HepG2 (cell line): ENCODE measurements around the gene KAZALD1. TPM values are rescaled to one million over a fixed set of nuclear protein-coding genes. Genes with fewer than 3 reads are reported as not detected.

Experiments
- EP300 ChIP-seq, 3 experiments: sonication (generic) in 1 of 3; formaldehyde crosslinking in 1 of 3; IDR thresholded peaks; 2 replicates each; pipeline versions ENCODE4 v1.5.1 to v1.6.1; 2011 to 2020; ENCODE audit warnings: low read depth in 2 of 3, low read length in 2 of 3, borderline replicate concordance in 1 of 3, improper control_type of control experiment in 1 of 3, mild to moderate bottlenecking in 1 of 3, missing genetic modification reagents in 1 of 3, moderate library complexity in 1 of 3
- HNRNPUL1 ChIP-seq: fragments of 200-400 bp; formaldehyde crosslinking; IDR thresholded peaks from 2 replicates; pipeline ENCODE4 v1.6.1; 2017; ENCODE audit warnings: low read depth, mild to moderate bottlenecking, low read length, moderate library complexity
- NCOA1 ChIP-seq: sonication (generic); formaldehyde crosslinking; IDR thresholded peaks from 2 replicates; pipeline ENCODE4 v1.9.0; 2021; ENCODE audit warnings: missing genetic modification reagents
- NR2F1 ChIP-seq, 2 experiments: fragments of 450-650 bp in 1 of 2; formaldehyde crosslinking in 1 of 2; IDR thresholded peaks; 2 replicates each; pipeline versions ENCODE4 v1.5.0 to v1.6.1; 2016 to 2020; ENCODE audit warnings: mild to moderate bottlenecking in 1 of 2, missing compliant biosample characterization in 1 of 2, missing genetic modification reagents in 1 of 2, moderate library complexity in 1 of 2
- SAP130 ChIP-seq: IDR thresholded peaks from 2 replicates; pipeline ENCODE4 v1.6.1; 2016; ENCODE audit warnings: low read depth
- TBX2 ChIP-seq: sonication (generic); formaldehyde crosslinking; IDR thresholded peaks from 2 replicates; pipeline ENCODE4 v1.5.0; 2020; ENCODE audit warnings: missing genetic modification reagents, mild to moderate bottlenecking, borderline replicate concordance
- YY1 ChIP-seq: IDR thresholded peaks from 2 replicates; pipeline ENCODE4 v1.6.1; 2011; ENCODE audit warnings: low read length, low read depth, moderate library complexity, mild to moderate bottlenecking; ENCODE audit not compliant: insufficient read depth, insufficient replicate concordance
- polyA plus RNA-seq, 8 experiments: library from polyadenylated mRNA; depleted of rRNA in 3 of 8; stranded (reverse) in 7 of 8; unstranded in 1 of 8; fragments of >200 nt; fragmentation: Illumina TruSeq in 4 of 8; extraction: Trizol in 4 of 8; gene quantifications; 2 replicates each; pipeline versions ENCODE4 v1.2.1 to v1.2.3, GENCODE V29; 2011 to 2016; ENCODE audit warnings: low read depth in 4 of 8, missing spikeins in 1 of 8, mixed read lengths in 1 of 8; ENCODE audit not compliant: insufficient read depth in 1 of 8
- total RNA-seq, 5 experiments: library from RNA; depleted of rRNA; stranded (reverse); fragments of >200 nt; fragmentation: Illumina TruSeq; extraction: Trizol; gene quantifications; 2 replicates each; pipeline ENCODE4 v1.2.3, GENCODE V29; 2016; ENCODE audit warnings: low read depth in 1 of 5
- TF ChIP-seq, protein P1 (sequence below), 2 experiments: fragments of 450-650 bp in 1 of 2; sonication (generic) in 1 of 2; formaldehyde crosslinking in 1 of 2; IDR thresholded peaks; 2 replicates each; pipeline versions ENCODE4 v1.6.1 to v1.8.0; 2016 to 2022; ENCODE audit warnings: antibody characterized with exemption in 1 of 2, mild to moderate bottlenecking in 1 of 2, missing genetic modification reagents in 1 of 2
- TF ChIP-seq, protein P2 (sequence below): sonication (generic); formaldehyde crosslinking; IDR thresholded peaks from 2 replicates; pipeline ENCODE4 v1.4.0; 2020; ENCODE audit warnings: mild to moderate bottlenecking, missing genetic modification reagents
- TF ChIP-seq, protein P3 (sequence below): sonication (generic); formaldehyde crosslinking; IDR thresholded peaks from 2 replicates; pipeline ENCODE4 v1.4.0; 2020; ENCODE audit warnings: missing genetic modification reagents, borderline replicate concordance
- TF ChIP-seq, protein P4 (sequence below): sonication (generic); formaldehyde crosslinking; IDR thresholded peaks from 2 replicates; pipeline ENCODE4 v1.4.0; 2020; ENCODE audit warnings: missing genetic modification reagents

The KAZALD1 gene
- total and polyA plus RNA-seq, 2 of the 13 experiments (the other 11 are each of a cell fraction or from before 2014, with no cell fraction given): 16.7 to 27.7 TPM

DNA sequence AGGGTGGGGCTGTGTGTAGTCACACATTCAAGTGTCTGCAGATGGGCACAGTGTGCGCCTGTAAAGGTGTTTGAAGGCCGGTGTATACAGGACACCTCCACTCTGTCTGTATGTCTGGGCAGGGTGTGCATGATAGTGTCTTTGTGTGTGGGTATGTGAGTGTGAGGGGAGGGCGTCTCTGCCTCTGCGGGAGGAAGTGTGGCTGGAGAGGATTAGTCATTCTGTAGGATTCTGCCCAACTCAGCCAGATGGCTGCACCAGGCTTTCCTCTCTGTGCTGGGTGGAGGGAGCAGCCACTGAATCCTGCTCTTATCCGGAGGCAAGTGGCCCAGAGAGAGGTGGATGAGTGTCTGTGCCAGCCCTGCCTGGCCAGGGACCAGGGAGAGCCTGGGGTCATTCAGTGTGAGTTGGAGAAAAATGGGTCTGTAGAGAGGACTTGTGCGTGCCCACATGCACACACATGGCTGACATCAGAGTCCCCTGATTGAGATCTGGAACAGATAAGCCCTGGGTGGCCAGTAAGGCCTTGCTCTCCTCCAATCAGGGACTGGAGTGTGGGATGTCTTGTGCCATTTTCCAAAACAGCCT, 29.1 kb upstream of the KAZALD1 start (continued):
- TF ChIP-seq, protein P1, sequence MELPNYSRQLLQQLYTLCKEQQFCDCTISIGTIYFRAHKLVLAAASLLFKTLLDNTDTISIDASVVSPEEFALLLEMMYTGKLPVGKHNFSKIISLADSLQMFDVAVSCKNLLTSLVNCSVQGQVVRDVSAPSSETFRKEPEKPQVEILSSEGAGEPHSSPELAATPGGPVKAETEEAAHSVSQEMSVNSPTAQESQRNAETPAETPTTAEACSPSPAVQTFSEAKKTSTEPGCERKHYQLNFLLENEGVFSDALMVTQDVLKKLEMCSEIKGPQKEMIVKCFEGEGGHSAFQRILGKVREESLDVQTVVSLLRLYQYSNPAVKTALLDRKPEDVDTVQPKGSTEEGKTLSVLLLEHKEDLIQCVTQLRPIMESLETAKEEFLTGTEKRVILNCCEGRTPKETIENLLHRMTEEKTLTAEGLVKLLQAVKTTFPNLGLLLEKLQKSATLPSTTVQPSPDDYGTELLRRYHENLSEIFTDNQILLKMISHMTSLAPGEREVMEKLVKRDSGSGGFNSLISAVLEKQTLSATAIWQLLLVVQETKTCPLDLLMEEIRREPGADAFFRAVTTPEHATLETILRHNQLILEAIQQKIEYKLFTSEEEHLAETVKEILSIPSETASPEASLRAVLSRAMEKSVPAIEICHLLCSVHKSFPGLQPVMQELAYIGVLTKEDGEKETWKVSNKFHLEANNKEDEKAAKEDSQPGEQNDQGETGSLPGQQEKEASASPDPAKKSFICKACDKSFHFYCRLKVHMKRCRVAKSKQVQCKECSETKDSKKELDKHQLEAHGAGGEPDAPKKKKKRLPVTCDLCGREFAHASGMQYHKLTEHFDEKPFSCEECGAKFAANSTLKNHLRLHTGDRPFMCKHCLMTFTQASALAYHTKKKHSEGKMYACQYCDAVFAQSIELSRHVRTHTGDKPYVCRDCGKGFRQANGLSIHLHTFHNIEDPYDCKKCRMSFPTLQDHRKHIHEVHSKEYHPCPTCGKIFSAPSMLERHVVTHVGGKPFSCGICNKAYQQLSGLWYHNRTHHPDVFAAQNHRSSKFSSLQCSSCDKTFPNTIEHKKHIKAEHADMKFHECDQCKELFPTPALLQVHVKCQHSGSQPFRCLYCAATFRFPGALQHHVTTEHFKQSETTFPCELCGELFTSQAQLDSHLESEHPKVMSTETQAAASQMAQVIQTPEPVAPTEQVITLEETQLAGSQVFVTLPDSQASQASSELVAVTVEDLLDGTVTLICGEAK (IDR thresholded peaks at IDR 0.05): no peak
- TF ChIP-seq, protein P1 (CRISPR knock-in tag; IDR thresholded peaks at IDR 0.05): no peak
- TF ChIP-seq, protein P2, sequence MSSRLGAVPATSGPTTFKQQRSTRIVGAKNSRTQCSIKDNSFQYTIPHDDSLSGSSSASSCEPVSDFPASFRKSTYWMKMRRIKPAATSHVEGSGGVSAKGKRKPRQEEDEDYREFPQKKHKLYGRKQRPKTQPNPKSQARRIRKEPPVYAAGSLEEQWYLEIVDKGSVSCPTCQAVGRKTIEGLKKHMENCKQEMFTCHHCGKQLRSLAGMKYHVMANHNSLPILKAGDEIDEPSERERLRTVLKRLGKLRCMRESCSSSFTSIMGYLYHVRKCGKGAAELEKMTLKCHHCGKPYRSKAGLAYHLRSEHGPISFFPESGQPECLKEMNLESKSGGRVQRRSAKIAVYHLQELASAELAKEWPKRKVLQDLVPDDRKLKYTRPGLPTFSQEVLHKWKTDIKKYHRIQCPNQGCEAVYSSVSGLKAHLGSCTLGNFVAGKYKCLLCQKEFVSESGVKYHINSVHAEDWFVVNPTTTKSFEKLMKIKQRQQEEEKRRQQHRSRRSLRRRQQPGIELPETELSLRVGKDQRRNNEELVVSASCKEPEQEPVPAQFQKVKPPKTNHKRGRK (CRISPR knock-in tag): no peak
- TF ChIP-seq, protein P3, sequence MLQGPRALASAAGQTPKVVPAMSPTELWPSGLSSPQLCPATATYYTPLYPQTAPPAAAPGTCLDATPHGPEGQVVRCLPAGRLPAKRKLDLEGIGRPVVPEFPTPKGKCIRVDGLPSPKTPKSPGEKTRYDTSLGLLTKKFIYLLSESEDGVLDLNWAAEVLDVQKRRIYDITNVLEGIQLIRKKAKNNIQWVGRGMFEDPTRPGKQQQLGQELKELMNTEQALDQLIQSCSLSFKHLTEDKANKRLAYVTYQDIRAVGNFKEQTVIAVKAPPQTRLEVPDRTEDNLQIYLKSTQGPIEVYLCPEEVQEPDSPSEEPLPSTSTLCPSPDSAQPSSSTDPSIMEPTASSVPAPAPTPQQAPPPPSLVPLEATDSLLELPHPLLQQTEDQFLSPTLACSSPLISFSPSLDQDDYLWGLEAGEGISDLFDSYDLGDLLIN (CRISPR knock-in tag): no peak
- peak; percentile 60; the same call in 1 of the 2 replicates for TF ChIP-seq SAP130 (CRISPR knock-in tag)
- no peak for TF ChIP-seq TBX2 (CRISPR knock-in tag)
- TF ChIP-seq EP300 (IDR thresholded peaks at IDR 0.05; ENCODE audit: low read depth in 2 of 2, low read length in 2 of 2): no peak
- no peak for TF ChIP-seq EP300 (CRISPR knock-in tag; IDR thresholded peaks at IDR 0.05; ENCODE audit: borderline replicate concordance)
- no peak for TF ChIP-seq NR2F1 (CRISPR knock-in tag; IDR thresholded peaks at IDR 0.05)
- TF ChIP-seq YY1: no peak
- no peak for TF ChIP-seq NCOA1
- no peak for TF ChIP-seq HNRNPUL1
- TF ChIP-seq, protein P4, sequence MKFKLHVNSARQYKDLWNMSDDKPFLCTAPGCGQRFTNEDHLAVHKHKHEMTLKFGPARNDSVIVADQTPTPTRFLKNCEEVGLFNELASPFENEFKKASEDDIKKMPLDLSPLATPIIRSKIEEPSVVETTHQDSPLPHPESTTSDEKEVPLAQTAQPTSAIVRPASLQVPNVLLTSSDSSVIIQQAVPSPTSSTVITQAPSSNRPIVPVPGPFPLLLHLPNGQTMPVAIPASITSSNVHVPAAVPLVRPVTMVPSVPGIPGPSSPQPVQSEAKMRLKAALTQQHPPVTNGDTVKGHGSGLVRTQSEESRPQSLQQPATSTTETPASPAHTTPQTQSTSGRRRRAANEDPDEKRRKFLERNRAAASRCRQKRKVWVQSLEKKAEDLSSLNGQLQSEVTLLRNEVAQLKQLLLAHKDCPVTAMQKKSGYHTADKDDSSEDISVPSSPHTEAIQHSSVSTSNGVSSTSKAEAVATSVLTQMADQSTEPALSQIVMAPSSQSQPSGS: no peak
